Stimulated activated effector memory CD8-positive, alpha-beta T cell treated with anti-CD3 and anti-CD28 coated beads, Interleukin-12 subunit alpha, Interleukin-12 subunit beta, amount 100 ng/mL, for 72 hours (primary cell): Measurements from ENCODE around the gene TMSB4X.
"Not testable (repeated sequence)": the region's sequence is repeated elsewhere in the genome, so short reads cannot be mapped to it uniquely, and the experiment has no call there.

Experiments used
- ATAC-seq: fragments of 150-1000 bp; cut with Tn5 transposase; 2 replicates; pipeline ENCODE4 v1.10.0; 2021
- DNase-seq, 2 donors: peaks; one replicate each; pipeline ENCODE4 v3.0.0; 2021 to 2022; ENCODE audit warnings: low spot score in 2 of 2
- H3K27ac Mint-ChIP-seq: one replicate; pipeline ENCODE4 v1.8.0; 2022; ENCODE audit warnings: mild to moderate bottlenecking, mixed read lengths
- H3K36me3 Mint-ChIP-seq: one replicate; pipeline ENCODE4 v1.8.0; 2022; ENCODE audit warnings: mild to moderate bottlenecking, mixed read lengths
- H3K4me1 Mint-ChIP-seq: one replicate; pipeline ENCODE4 v1.8.0; 2022; ENCODE audit warnings: mixed read lengths
- H3K4me3 Mint-ChIP-seq: one replicate; pipeline ENCODE4 v1.8.0; 2022; ENCODE audit warnings: mild to moderate bottlenecking, mixed read lengths
- H3K9me3 Mint-ChIP-seq: one replicate; pipeline ENCODE4 v1.8.0; 2022; ENCODE audit warnings: mixed read lengths

TMSB4X gene

GRCh38 chrX:12949927-12950656, 24.8 kb upstream of the TMSB4X start:
- DNase-seq (peak; percentile 53 to 90), ATAC-seq (peak; percentile 81)
- no peaks in the 10 kb centered on the region for H3K9me3 Mint-ChIP-seq
- H3K36me3 Mint-ChIP-seq, result peaks cover 16% of the 10 kb centered on the region
- peaks cover 62% of the 10 kb centered on the region for H3K4me1 Mint-ChIP-seq
- peak overlapping the region; percentile 82 for H3K4me3 Mint-ChIP-seq
- H3K27ac Mint-ChIP-seq, result peak overlapping the region; percentile 97

- peak; percentile 59 to 82 for DNase-seq
- peak overlapping the region; percentile 82 for H3K4me3 Mint-ChIP-seq
- peaks cover 20% of the 10 kb centered on the region for H3K36me3 Mint-ChIP-seq
- no peaks in the 10 kb centered on the region for H3K9me3 Mint-ChIP-seq
- peak overlapping the region; percentile 97 for H3K27ac Mint-ChIP-seq
- peaks cover 67% of the 10 kb centered on the region for H3K4me1 Mint-ChIP-seq
- peak; percentile 88 for ATAC-seq
Measured at GRCh38 chrX:12950851-12951594, 23.9 kb upstream of the TMSB4X start.

DNA sequence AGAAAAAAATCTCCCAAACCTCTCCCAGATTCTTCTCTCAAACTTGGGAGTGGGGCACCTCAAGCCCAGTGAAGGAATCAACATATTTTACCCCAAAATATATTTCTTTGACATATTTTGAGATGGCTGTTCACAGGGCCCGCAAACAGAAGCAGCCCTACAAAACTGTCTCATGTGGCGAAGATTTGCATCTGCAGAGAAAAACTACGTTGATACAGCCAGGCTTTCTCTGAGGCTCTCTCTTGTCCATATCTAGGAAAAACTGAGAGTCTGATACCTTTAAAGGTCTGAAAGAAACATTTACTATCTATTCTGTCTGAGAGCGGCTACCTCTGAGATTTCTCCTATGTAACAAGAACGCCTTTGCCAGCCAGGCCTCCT, 23.3 kb upstream of the TMSB4X start:
- no peak for ATAC-seq
- H3K4me1 Mint-ChIP-seq, result peaks cover 70% of the 10 kb centered on the region
- peak overlapping the region; percentile 82 for H3K4me3 Mint-ChIP-seq
- H3K36me3 Mint-ChIP-seq, result peaks cover 25% of the 10 kb centered on the region
- no peaks in the 10 kb centered on the region for H3K9me3 Mint-ChIP-seq
- no peak for DNase-seq
- peak overlapping the region; percentile 97 for H3K27ac Mint-ChIP-seq

- Mint-ChIP-seq H3K9me3 (no peaks in the 10 kb centered on the region), H3K36me3 (peaks cover 34% of the 10 kb centered on the region), H3K27ac (peak overlapping the region; percentile 97), H3K4me3 (peak overlapping the region; percentile 82), H3K4me1 (peaks cover 62% of the 10 kb centered on the region)
- ATAC-seq (no peak), DNase-seq (no peak)
Measured at GRCh38 chrX:12953420-12953819, 21.5 kb upstream of the TMSB4X start.

DNA sequence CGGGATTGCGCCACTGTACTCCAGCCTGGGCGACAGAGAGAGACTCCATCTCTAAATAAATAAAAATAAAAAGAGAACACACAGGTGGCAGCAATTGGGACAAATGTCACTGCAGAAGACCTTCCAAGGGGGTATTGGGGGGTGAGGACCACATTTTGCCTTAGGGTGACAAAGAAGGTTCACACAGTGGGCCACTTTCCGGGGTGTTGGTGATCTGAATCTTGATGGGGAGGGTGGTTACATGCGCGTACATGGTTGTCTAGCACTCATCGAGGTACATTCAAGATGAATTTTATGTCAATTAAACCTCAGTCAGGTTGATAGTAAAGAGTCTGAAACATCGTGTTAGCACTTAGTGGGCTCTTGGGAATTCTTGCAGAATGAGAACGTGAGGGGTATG, 20.5 kb upstream of the TMSB4X start:
- Mint-ChIP-seq H3K4me1 (peaks cover 58% of the 10 kb centered on the region), H3K4me3 (peak overlapping the region; percentile 82), H3K36me3 (peaks cover 34% of the 10 kb centered on the region), H3K9me3 (no peaks in the 10 kb centered on the region), H3K27ac (peak overlapping the region; percentile 97)
- DNase-seq, result no peak
- no peak for ATAC-seq

DNA sequence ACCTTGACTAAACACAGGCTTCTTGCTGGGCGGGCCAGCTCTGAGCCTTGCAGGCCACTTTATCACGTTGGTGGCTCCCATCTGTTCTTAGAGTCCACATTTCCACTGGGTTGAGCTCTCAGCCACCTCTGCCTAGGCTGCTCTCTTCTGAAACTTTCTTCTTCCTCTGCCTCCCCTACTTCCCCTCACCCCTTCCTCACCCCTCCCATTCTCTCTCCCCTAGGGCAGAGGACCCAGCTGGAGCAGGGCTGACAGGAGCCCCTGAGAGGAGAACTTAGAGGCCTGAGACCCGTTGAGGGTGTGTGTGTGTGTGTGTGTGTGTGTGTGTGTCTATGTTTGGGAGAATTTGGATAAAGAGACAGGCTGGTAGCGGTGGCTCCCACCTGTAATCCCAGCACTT, 19.9 kb upstream of the TMSB4X start:
- Mint-ChIP-seq H3K9me3 (no peaks in the 10 kb centered on the region), H3K4me1 (peaks cover 59% of the 10 kb centered on the region), H3K4me3 (peak overlapping the region; percentile 82), H3K36me3 (peaks cover 30% of the 10 kb centered on the region), H3K27ac (peak overlapping the region; percentile 97)
- no peak for ATAC-seq
- DNase-seq, result no peak

DNA sequence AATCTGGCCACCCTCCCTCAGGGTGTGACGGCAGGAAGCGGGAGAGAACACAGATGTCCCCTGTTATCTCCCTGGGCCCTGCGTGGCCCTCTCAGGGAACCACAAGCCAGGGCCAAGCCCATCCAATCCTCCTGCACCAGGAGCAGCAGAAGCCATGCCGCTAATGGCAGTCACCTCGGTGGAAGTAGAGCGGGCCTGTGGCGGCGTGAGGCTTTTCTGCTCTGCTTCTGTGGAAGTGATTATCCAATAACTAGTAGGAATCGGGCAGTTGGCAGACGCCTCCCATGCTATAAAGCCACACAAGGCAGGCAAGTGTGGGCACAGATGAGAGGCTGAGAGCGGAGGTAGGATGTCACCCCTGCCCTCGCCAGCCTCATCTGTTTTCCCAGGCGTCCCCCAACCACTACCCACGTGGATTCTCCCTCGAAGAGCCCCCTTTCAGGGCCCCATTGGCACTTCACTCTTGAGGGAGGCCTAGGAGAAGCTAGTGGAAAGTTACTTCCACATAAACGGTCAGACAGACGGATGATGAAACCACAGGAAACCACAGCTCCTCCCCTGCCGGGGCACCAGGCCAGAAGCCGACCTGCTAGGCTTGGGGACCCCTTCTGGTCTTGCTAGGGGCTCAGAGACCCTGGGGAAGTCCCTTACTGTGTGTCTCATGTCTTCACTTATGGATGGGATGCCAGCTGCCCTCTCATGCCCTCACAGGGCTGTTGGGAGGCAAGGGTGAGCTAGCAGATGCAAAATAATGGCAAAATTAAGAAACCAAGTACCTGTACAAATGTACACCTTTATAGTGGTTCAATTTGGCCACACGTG, 18.8 kb upstream of the TMSB4X start:
- peak overlapping the region; percentile 82 for H3K4me3 Mint-ChIP-seq
- H3K27ac Mint-ChIP-seq, result peak overlapping the region; percentile 97
- DNase-seq (peak; percentile 41 to 80), ATAC-seq (peak; percentile 69)
- no peaks in the 10 kb centered on the region for H3K9me3 Mint-ChIP-seq
- peaks cover 59% of the 10 kb centered on the region for H3K4me1 Mint-ChIP-seq
- H3K36me3 Mint-ChIP-seq, result peaks cover 19% of the 10 kb centered on the region

DNA sequence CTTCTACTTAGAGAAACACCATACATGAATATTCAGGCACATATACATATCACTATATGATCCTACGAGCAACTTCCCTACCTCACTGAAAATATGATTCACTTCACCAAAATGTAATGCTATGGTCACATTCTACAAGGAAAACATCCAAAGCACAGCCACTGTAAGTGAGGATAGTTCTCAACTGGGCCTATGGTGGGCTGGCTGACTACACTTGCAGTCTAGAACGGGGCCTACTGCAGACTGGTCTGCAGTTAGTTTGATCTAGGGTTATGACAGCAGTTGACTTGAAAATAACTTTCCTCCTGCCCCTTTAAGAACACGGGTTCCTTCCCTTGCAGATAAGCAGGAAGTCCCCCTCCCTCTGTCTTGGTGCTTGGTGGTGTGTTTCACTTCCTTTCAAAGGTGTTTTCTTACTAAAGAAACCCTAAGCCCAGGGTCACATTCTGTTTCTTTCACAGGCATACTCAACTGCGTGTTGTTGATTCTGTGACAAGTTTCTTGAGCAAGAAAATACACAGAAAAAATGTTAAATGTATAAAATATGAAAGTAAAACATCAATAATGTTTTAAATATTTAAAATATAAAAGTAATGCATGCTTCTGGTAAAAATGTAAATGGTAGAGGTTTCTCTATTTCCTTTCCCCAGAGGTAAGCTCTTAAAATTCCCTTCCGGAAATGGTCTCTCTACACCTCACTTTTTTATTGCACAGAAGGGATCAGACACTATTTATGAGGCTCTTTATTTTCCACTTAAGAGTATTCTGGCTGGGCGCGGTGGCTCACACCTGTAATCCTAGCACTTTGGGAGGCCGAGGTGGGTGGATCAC, 18.0 kb upstream of the TMSB4X start:
- ATAC-seq (peak; percentile 81), DNase-seq (no peak)
- Mint-ChIP-seq H3K4me1 (peaks cover 60% of the 10 kb centered on the region), H3K4me3 (peak overlapping the region; percentile 82), H3K9me3 (no peaks in the 10 kb centered on the region), H3K36me3 (peaks cover 19% of the 10 kb centered on the region), H3K27ac (peak overlapping the region; percentile 97)

DNA sequence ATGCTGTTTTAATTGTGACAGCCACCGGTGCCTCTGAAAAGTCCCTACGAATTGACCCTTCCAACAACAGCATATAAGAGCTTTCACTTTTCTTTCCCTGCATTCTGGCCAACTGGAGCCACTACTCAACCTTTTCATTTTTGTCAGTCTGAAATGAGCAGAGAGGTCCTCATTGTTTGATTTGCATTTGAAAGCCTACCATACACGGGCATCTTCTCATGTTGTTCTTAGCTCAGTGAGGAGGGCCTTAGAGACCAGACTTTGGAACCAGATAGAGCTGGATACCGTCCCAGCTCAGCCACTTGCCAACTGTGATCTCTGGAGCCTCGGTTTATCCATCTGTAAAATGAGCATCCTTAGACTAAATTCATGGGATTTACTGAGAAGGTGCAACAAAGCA, 16.9 kb upstream of the TMSB4X start:
- ATAC-seq (no peak), DNase-seq (no peak)
- peak overlapping the region; percentile 97 for H3K27ac Mint-ChIP-seq
- peak overlapping the region; percentile 82 for H3K4me3 Mint-ChIP-seq
- H3K9me3 Mint-ChIP-seq, result no peaks in the 10 kb centered on the region
- peaks cover 67% of the 10 kb centered on the region for H3K4me1 Mint-ChIP-seq
- H3K36me3 Mint-ChIP-seq, result peaks cover 19% of the 10 kb centered on the region

DNA sequence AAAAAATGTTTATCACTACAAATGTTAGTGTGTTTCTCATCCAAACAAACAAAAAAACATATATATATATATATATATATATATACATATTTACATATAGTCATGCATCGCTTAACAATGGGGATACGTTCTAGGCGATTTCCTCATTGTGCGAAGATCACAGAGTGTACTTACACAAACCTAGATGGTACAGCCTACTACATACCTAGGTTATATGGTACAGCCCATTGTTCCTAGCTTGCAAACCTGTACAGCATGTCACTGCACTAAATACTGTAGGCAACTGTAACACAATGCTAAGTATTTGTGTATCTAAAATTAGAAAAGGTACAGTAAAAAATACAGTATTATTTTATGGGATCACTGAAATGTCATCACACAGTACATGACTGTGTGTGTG, 16.4 kb upstream of the TMSB4X start:
- Mint-ChIP-seq H3K4me3 (peak overlapping the region; percentile 82), H3K4me1 (peaks cover 67% of the 10 kb centered on the region), H3K9me3 (no peaks in the 10 kb centered on the region), H3K36me3 (peaks cover 19% of the 10 kb centered on the region), H3K27ac (peak overlapping the region; percentile 97)
- ATAC-seq (no peak), DNase-seq (no peak)

- peaks cover 12% of the 10 kb centered on the region for H3K36me3 Mint-ChIP-seq
- H3K4me1 Mint-ChIP-seq, result peaks cover 59% of the 10 kb centered on the region
- DNase-seq, result no peak
- ATAC-seq, result no peak
- H3K9me3 Mint-ChIP-seq, result no peaks in the 10 kb centered on the region
- H3K4me3 Mint-ChIP-seq, result peak overlapping the region; percentile 56
- peak overlapping the region; percentile 88 for H3K27ac Mint-ChIP-seq
Measured at GRCh38 chrX:12961196-12961718, 13.7 kb upstream of the TMSB4X start.

- ATAC-seq, result no peak
- H3K4me1 Mint-ChIP-seq, result peaks cover 53% of the 10 kb centered on the region
- peaks cover 5% of the 10 kb centered on the region for H3K36me3 Mint-ChIP-seq
- H3K27ac Mint-ChIP-seq, result peak overlapping the region; percentile 88
- H3K9me3 Mint-ChIP-seq, result no peaks in the 10 kb centered on the region
- peak overlapping the region; percentile 56 for H3K4me3 Mint-ChIP-seq
- DNase-seq, result no peak
Measured at GRCh38 chrX:12962041-12962504, 12.8 kb upstream of the TMSB4X start.

- not testable (repeated sequence) for H3K4me3 Mint-ChIP-seq, H3K27ac Mint-ChIP-seq, ATAC-seq, H3K36me3 Mint-ChIP-seq, H3K9me3 Mint-ChIP-seq, DNase-seq
- H3K4me1 Mint-ChIP-seq, result peaks cover 53% of the 10 kb centered on the region
Measured at GRCh38 chrX:12963210-12963850, 11.6 kb upstream of the TMSB4X start.
